A549 (cell line): ENCODE data around the gene UBXN10. TPM values are rescaled to one million over a fixed set of nuclear protein-coding genes. Genes with fewer than 3 reads are reported as not detected.

Source experiments
- ATAC-seq, 2 experiments: fragments of 200-7000 bp in 1 of 2; fragments of >200 bp in 1 of 2; cut with Nextera tagmentation in 1 of 2; cut with Tn5 transposase in 1 of 2; 3 replicates each; pipeline versions ENCODE4 v1.8.0 to v1.9.1; 2018 to 2020; ENCODE audit warnings: mild to moderate bottlenecking in 1 of 2, moderate library complexity in 1 of 2
- CTCF ChIA-PET: fragments of 300-600 bp; sonication (Branson Sonifier 250); formaldehyde crosslinking; extraction: SDS; loops from one replicate; lab custom pipeline; 2021; ENCODE audit warnings: antibody characterized with exemption, inconsistent platforms; lab: Yijun Ruan, JAX
- POLR2A ChIA-PET: fragments of 350-600 bp; formaldehyde crosslinking; extraction: SDS; loops from one replicate; lab custom pipeline; 2021; ENCODE audit warnings: antibody characterized with exemption, inconsistent platforms; lab: Yijun Ruan, JAX
- DNase-seq, 2 experiments: peaks; one replicate each; pipeline versions ENCODE4 v3.0.0 to v3.0.0-alpha.2; 2011 to 2016; ENCODE audit warnings: low read depth in 1 of 2, low spot score in 1 of 2
- FAIRE-seq: peaks from 2 replicates; lab custom pipeline; 2011; peaks lifted over from hg19 to GRCh38; lab: Jason Lieb, UNC
- H3K27ac ChIP-seq, 2 experiments: fragments of >200 bp; sonication (Bioruptor Twin); formaldehyde crosslinking; 3 replicates each; pipeline ENCODE4 v1.5.1; 2016 to 2017
- H3K4me1 ChIP-seq: fragments of >200 bp; sonication (Bioruptor Twin); formaldehyde crosslinking; 3 replicates; pipeline ENCODE4 v1.6.1; 2016
- H3K4me2 ChIP-seq: fragments of >200 bp; sonication (Bioruptor Twin); formaldehyde crosslinking; 3 replicates; pipeline ENCODE4 v1.6.1; 2016
- H3K4me3 ChIP-seq: fragments of >200 bp; sonication (Bioruptor Twin); formaldehyde crosslinking; 3 replicates; pipeline ENCODE4 v1.5.1; 2016
- H3K9me3 ChIP-seq: fragments of >200 bp; sonication (Bioruptor Twin); formaldehyde crosslinking; 3 replicates; pipeline ENCODE4 v1.6.1; 2016
- CBX8 ChIP-seq: fragments of 200-600 bp; sonication (generic); IDR thresholded peaks from 2 replicates; pipeline ENCODE4 v1.6.1; 2016
- EHMT2 ChIP-seq: fragments of 200-600 bp; sonication (generic); IDR thresholded peaks from 2 replicates; pipeline ENCODE4 v1.6.1; 2016; ENCODE audit warnings: antibody characterized with exemption, low read depth, mild to moderate bottlenecking, moderate library complexity
- FOXS1 ChIP-seq: fragments of 250-450 bp; sonication (Bioruptor Pico); IDR thresholded peaks from 2 replicates; pipeline ENCODE4 v1.5.0; 2020; ENCODE audit warnings: mild to moderate bottlenecking, moderate library complexity
- HEYL ChIP-seq: fragments of 250-450 bp; sonication (Bioruptor Pico); IDR thresholded peaks from 2 replicates; pipeline ENCODE4 v1.8.0; 2021; ENCODE audit warnings: mild to moderate bottlenecking, moderate library complexity
- HOXB13 ChIP-seq: fragments of 250-450 bp; sonication (Bioruptor Pico); IDR thresholded peaks from 2 replicates; pipeline ENCODE4 v1.5.0; 2020; ENCODE audit warnings: low read depth, mild to moderate bottlenecking, moderate library complexity
- HOXB5 ChIP-seq: fragments of 250-450 bp; sonication (Bioruptor Pico); IDR thresholded peaks from 2 replicates; pipeline ENCODE4 v1.5.0; 2020; ENCODE audit warnings: mild to moderate bottlenecking, moderate library complexity
- MAFK ChIP-seq: fragments of 450-650 bp; IDR thresholded peaks from 2 replicates; pipeline ENCODE4 v1.6.1; 2014; ENCODE audit not compliant: partially characterized antibody
- MAZ ChIP-seq: fragments of 150-350 bp; IDR thresholded peaks from 2 replicates; pipeline ENCODE4 v1.6.1; 2014; ENCODE audit warnings: antibody characterized with exemption, low read depth, low read length, borderline replicate concordance
- NPAS2 ChIP-seq: fragments of 250-450 bp; sonication (Bioruptor Pico); IDR thresholded peaks from 2 replicates; pipeline ENCODE4 v1.8.0; 2022; ENCODE audit warnings: mild to moderate bottlenecking, moderate library complexity, borderline replicate concordance
- NR3C1 ChIP-seq: fragments of >200 bp; sonication (Bioruptor Twin); formaldehyde crosslinking; IDR thresholded peaks from 3 replicates; pipeline ENCODE4 v1.6.1; 2017
- POLR2AphosphoS2 ChIP-seq: conservative IDR thresholded peaks from 2 replicates; pipeline ENCODE4 v1.6.1; 2012; ENCODE audit warnings: low read length, improper control_type of control experiment, inconsistent platforms
- RAD21 ChIP-seq, 2 experiments: fragments of >200 bp in 1 of 2; sonication (Bioruptor Twin) in 1 of 2; formaldehyde crosslinking in 1 of 2; IDR thresholded peaks in 1 of 2; conservative IDR thresholded peaks in 1 of 2; 2 replicates in 1 of 2; 3 replicates in 1 of 2; pipeline ENCODE4 v1.6.1; 2012 to 2018; ENCODE audit warnings: inconsistent platforms in 1 of 2
- RNF2 ChIP-seq: fragments of 200-600 bp; sonication (generic); IDR thresholded peaks from 2 replicates; pipeline ENCODE4 v1.6.1; 2016; ENCODE audit warnings: low read depth, mild to moderate bottlenecking, antibody characterized with exemption, moderate library complexity, borderline replicate concordance
- SREBF2 ChIP-seq: fragments of 450-650 bp; IDR thresholded peaks from 2 replicates; pipeline ENCODE4 v1.6.1; 2014; ENCODE audit warnings: mild to moderate bottlenecking, moderate library complexity
- WGBS: methylation state at CpG from one replicate; pipeline ENCODE4 v1.1.6; 2017; ENCODE audit errors: missing lambda C conversion rate; 5-methylcytosine and 5-hydroxymethylcytosine counted together
- polyA plus RNA-seq, 4 experiments: library from polyadenylated mRNA; depleted of rRNA in 3 of 4; stranded (reverse); fragments of >200 nt; fragmentation: RNase III in 1 of 4; extraction: RNeasy Plus Mini Kit Qiagen cat#74134 plus additional on column Dnase treatment in 1 of 4; gene quantifications; 2 replicates in 3 of 4; 3 replicates in 1 of 4; pipeline ENCODE4 v1.2.3, GENCODE V29; 2011 to 2017
- TF ChIP-seq, protein P1 (sequence below): IDR thresholded peaks from 2 replicates; pipeline ENCODE4 v1.6.1; 2012
- TF ChIP-seq, protein P2 (sequence below): fragments of 250-450 bp; sonication (Bioruptor Pico); IDR thresholded peaks from 2 replicates; pipeline ENCODE4 v1.5.0; 2021; ENCODE audit warnings: mild to moderate bottlenecking, moderate library complexity, borderline replicate concordance
- TF ChIP-seq, protein P3 (sequence below): fragments of >200 bp; sonication (Bioruptor Twin); formaldehyde crosslinking; IDR thresholded peaks from 3 replicates; pipeline ENCODE4 v1.5.1; 2016

UBXN10 gene
- polyA plus RNA-seq, 2 of the 4 experiments (the other 2 are of a cell fraction) = not detected

DNA sequence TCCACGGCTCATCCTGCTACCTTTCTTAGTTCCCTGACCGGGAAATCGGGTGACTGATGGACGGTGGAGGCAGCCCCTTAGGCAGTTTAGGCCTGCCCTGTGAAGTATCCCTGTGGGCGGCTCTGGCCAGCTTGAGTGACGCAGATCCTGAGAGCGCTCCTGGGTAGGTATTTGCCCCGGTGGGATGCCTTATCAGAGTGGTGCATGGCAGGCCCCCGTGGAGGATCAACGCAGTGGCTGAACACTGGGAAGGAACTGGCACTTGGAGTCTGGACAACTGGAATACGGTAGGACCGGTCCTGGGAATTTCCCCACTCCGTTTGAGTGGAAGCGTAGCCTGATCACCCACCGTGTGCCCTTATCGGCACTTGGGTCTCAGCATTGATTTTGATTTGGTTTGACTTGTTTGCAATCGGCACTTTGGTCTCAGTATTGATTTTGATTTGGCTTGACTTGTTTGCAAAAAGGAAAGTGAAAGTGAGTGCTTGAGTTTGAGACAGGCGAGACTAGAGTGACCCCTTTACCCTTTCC lies 31.5 kb upstream of the UBXN10 start:
- Histone ChIP-seq H3K4me3 (no peak overlapping the region), H3K4me2 (no peak overlapping the region), H3K27ac (no peak overlapping the region), H3K9me3 (no peaks in the 10 kb centered on the region), H3K4me1 (0 out of 3 replicates have a peak, but pooled peaks cover 10% of the 10 kb centered on the region)
- FAIRE-seq (no peak), DNase-seq (no peak), ATAC-seq (no peak)
- 93% methylated on average over 14 of the region's 18 CpGs for WGBS
- no peak for TF ChIP-seq MAFK
- TF ChIP-seq HOXB13 (CRISPR knock-in tag) = no peak
- TF ChIP-seq CBX8 = no peak
- TF ChIP-seq, protein P1, sequence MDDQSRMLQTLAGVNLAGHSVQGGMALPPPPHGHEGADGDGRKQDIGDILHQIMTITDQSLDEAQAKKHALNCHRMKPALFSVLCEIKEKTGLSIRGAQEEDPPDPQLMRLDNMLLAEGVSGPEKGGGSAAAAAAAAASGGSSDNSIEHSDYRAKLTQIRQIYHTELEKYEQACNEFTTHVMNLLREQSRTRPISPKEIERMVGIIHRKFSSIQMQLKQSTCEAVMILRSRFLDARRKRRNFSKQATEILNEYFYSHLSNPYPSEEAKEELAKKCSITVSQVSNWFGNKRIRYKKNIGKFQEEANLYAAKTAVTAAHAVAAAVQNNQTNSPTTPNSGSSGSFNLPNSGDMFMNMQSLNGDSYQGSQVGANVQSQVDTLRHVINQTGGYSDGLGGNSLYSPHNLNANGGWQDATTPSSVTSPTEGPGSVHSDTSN = no peak
- TF ChIP-seq POLR2AphosphoS2 = no peak
- no peak for TF ChIP-seq MAZ
- no peak for TF ChIP-seq HOXB5 (CRISPR knock-in tag)
- no peak for TF ChIP-seq FOXS1 (CRISPR knock-in tag)
- no peak for TF ChIP-seq EHMT2
- TF ChIP-seq, protein P2, sequence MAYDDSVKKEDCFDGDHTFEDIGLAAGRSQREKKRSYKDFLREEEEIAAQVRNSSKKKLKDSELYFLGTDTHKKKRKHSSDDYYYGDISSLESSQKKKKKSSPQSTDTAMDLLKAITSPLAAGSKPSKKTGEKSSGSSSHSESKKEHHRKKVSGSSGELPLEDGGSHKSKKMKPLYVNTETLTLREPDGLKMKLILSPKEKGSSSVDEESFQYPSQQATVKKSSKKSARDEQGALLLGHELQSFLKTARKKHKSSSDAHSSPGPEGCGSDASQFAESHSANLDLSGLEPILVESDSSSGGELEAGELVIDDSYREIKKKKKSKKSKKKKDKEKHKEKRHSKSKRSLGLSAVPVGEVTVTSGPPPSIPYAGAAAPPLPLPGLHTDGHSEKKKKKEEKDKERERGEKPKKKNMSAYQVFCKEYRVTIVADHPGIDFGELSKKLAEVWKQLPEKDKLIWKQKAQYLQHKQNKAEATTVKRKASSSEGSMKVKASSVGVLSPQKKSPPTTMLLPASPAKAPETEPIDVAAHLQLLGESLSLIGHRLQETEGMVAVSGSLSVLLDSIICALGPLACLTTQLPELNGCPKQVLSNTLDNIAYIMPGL (CRISPR knock-in tag) = no peak
- TF ChIP-seq NR3C1 = no peak
- no peak for TF ChIP-seq RNF2
- no peak for TF ChIP-seq NPAS2
- ChIA-PET POLR2A (no interaction called here), CTCF (interaction anchor here (0.7 to 8.5 kb wide), 6 partner anchors 12 to 273 kb away, joined by 3 to 125 read pairs (median 3); partner anchors contain the start of gene PLA2G2E)

DNA sequence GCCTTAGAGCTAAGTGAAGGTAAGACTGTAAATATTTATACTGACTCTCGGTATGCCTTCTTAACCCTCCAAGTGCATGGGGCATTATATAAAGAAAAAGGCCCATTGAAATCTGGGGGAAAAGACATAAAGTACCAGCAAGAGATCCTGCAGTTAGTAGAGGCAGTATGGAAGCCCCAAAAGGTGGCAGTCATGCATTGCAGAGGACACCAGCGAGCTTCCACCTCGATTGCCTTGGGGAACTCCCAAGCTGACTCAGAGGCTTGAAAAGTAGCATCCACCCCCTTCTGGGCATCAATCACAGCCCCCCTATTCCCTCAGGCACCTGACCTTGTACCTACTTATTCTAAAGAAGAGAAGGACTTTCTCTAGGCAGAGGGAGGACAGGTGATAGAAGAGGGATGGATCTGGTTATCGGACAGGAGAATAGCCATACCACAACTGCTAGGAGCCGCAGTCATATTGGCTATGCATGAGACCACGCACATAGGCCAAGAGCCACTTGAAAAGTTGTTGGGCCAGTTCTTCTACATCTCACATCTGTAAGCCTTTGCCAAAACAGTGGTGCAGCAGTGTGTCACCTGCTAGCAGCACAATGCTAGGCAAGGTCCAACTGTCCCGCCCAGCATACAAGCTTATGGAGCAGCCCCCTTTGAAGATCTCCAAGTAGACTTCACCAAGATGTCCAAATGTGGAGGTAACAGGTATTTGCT lies 27.4 kb upstream of the UBXN10 start:
- ATAC-seq (no peak), FAIRE-seq (no peak), DNase-seq (no peak)
- CTCF ChIA-PET = interaction anchor here (0.7 to 3.5 kb wide), 10 partner anchors 9 to 335 kb away, joined by 3 to 10 read pairs (median 4); no protein-coding TSS in a partner anchor
- TF ChIP-seq SREBF2 = no peak
- TF ChIP-seq, protein P3, sequence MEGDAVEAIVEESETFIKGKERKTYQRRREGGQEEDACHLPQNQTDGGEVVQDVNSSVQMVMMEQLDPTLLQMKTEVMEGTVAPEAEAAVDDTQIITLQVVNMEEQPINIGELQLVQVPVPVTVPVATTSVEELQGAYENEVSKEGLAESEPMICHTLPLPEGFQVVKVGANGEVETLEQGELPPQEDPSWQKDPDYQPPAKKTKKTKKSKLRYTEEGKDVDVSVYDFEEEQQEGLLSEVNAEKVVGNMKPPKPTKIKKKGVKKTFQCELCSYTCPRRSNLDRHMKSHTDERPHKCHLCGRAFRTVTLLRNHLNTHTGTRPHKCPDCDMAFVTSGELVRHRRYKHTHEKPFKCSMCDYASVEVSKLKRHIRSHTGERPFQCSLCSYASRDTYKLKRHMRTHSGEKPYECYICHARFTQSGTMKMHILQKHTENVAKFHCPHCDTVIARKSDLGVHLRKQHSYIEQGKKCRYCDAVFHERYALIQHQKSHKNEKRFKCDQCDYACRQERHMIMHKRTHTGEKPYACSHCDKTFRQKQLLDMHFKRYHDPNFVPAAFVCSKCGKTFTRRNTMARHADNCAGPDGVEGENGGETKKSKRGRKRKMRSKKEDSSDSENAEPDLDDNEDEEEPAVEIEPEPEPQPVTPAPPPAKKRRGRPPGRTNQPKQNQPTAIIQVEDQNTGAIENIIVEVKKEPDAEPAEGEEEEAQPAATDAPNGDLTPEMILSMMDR = 0 out of 3 replicates have a peak, but pooled peaks have one; percentile 9
- TF ChIP-seq RAD21 (conservative IDR thresholded peaks at IDR 0.05 in 1 of 2, IDR thresholded peaks at IDR 0.05 in 1 of 2) = peak in 1 of 2 experiments; percentile 12; a peak in 2 of 5 replicates
- TF ChIP-seq HEYL (CRISPR knock-in tag) = no peak
- Histone ChIP-seq H3K9me3 (no peaks in the 10 kb centered on the region), H3K4me2 (no peak overlapping the region), H3K4me1 (0 out of 3 replicates have a peak, but pooled peaks cover 3% of the 10 kb centered on the region), H3K27ac (no peak overlapping the region), H3K4me3 (no peak overlapping the region)
- 49% methylated on average over 7 of the region's 7 CpGs for whole genome bisulfite sequencing
- POLR2A ChIA-PET = no interaction called here
